Testis (tissue), 2 donors: ENCODE measurements around the gene LY6G5B.

Source experiments
- CTCF ChIP-seq, 3 experiments: fragments of 450-650 bp in 2 of 3; fragments of 200-600 bp in 1 of 3; sonication (generic) in 1 of 3; IDR thresholded peaks; one replicate each; pipeline ENCODE4 v1.5.1; 2016 to 2019; ENCODE audit warnings: antibody characterized with exemption in 3 of 3, mild to moderate bottlenecking in 2 of 3, moderate library complexity in 1 of 3
- POLR2A ChIP-seq: fragments of 450-650 bp; IDR thresholded peaks from one replicate; pipeline ENCODE4 v1.6.1; 2017; ENCODE audit warnings: antibody characterized with exemption, mild to moderate bottlenecking, moderate library complexity

GRCh38 chr6:31645325-31645724, 24.5 kb upstream of the LY6G5B start:
- TF ChIP-seq POLR2A (no peak), CTCF (IDR thresholded peaks at IDR 0.05) (no peak)
